ENCODE data around the gene RBPJ. TPM values are rescaled to one million over a fixed set of nuclear protein-coding genes. Genes with fewer than 3 reads are reported as not detected.

The RBPJ gene
- total and polyA plus RNA-seq, 2 donors (not counting 1 experiment from before 2014, with no cell fraction given), result 144 to 253 TPM

DNA sequence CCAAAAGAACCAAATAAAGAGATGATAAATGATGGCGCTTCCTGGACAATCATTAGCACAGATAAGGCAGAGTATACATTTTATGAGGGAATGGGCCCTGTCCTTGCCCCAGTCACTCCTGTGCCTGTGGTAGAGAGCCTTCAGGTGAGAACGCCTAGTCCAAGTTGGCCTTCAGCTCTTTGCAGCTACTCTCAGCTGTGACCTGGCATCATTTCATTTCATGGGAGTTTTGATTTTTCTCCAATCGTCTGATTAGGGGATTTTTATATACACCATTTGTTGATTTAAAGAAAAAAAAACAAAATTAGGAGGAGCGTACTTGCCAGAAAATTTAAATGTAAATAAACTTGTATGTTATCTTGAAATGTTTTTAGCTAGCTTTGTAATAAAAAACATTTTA is 109.1 kb downstream of the RBPJ start:
- Histone ChIP-seq H2AFZ (ENCODE audit: low read length) (no peak overlapping the region), H3K4me1 (ENCODE audit: control insufficient read depth, extremely low read depth, insufficient read depth, low read length) (no peaks in the 10 kb centered on the region), H3K27me3 (ENCODE audit: control insufficient read depth, insufficient read depth, low read length) (no peaks in the 10 kb centered on the region), H3K4me3 (replicated peaks in 1 of 4; ENCODE audit: control extremely low read depth in 1 of 4, insufficient read depth in 1 of 4, low read depth in 3 of 4, low read length in 4 of 4) (no peak overlapping the region), H3K36me3 (ENCODE audit: control insufficient read depth, insufficient read depth, low read length) (peaks cover 7% of the 10 kb centered on the region), H3K4me2 (ENCODE audit: extremely low read depth, insufficient read depth, low read length) (no peak overlapping the region), H4K20me1 (ENCODE audit: control insufficient read depth, extremely low read depth, insufficient read depth, low read length) (no peaks in the 10 kb centered on the region), H3K27ac (ENCODE audit: insufficient read depth, low read length) (no peak overlapping the region), H3K9ac (ENCODE audit: insufficient read depth, low read length) (no peak overlapping the region), H3K79me2 (ENCODE audit: control insufficient read depth, insufficient read depth, low read length) (peaks cover 6% of the 10 kb centered on the region), H3K9me3 (ENCODE audit: control insufficient read depth, insufficient read depth, low read depth, low read length) (no peaks in the 10 kb centered on the region)
- no peak for TF ChIP-seq EZH2 (IDR thresholded peaks at IDR 0.05; ENCODE audit: low read length, missing control alignments)
- TF ChIP-seq, protein P1, sequence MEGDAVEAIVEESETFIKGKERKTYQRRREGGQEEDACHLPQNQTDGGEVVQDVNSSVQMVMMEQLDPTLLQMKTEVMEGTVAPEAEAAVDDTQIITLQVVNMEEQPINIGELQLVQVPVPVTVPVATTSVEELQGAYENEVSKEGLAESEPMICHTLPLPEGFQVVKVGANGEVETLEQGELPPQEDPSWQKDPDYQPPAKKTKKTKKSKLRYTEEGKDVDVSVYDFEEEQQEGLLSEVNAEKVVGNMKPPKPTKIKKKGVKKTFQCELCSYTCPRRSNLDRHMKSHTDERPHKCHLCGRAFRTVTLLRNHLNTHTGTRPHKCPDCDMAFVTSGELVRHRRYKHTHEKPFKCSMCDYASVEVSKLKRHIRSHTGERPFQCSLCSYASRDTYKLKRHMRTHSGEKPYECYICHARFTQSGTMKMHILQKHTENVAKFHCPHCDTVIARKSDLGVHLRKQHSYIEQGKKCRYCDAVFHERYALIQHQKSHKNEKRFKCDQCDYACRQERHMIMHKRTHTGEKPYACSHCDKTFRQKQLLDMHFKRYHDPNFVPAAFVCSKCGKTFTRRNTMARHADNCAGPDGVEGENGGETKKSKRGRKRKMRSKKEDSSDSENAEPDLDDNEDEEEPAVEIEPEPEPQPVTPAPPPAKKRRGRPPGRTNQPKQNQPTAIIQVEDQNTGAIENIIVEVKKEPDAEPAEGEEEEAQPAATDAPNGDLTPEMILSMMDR (conservative IDR thresholded peaks at IDR 0.05 in 1 of 2, IDR thresholded peaks at IDR 0.05 in 1 of 2; ENCODE audit: low read depth in 1 of 2, low read length in 2 of 2), result no peak
- no peak for DNase-seq (ENCODE audit: low read depth in 2 of 2)

DNA sequence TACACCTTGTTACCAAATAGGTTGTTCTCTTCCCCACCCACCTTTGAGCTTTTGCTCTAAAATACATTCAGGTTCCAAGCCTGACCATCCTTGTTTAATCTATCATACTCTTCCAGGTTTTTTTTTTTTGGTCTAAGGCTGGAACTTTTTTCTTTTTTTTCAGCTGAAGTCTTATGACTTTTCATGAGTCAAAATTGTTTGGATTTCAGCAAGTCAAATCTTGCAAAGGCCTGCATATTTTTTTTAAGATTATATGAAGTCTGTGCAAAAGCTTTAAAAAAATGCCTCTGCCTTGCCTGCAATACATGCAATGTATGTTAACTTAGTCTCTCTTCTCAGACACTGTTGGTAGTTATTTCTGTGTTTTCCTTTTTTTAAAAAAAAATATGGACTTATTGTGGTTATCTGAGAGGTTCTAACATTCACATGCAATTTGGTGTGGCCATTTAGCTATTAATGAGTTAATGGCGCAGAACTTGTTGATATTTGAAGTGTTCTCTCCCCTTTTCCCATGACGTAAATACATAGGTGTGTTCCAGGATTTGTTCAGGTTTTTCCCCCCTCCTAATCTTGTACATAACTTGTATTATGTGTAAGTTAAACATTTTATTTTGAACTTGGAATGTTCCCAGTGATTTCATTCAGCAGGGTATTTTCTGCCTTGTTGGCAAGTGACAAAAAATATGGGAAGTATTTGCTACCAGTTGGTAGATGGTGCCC is 110.8 kb downstream of the RBPJ start:
- no peak overlapping the region for H3K4me3 ChIP-seq (replicated peaks in 1 of 4; ENCODE audit: control extremely low read depth in 1 of 4, insufficient read depth in 1 of 4, low read depth in 3 of 4, low read length in 4 of 4)
- peaks cover 4% of the 10 kb centered on the region for H3K79me2 ChIP-seq (ENCODE audit: control insufficient read depth, insufficient read depth, low read length)
- H3K27ac ChIP-seq (ENCODE audit: insufficient read depth, low read length), result no peak overlapping the region
- no peak overlapping the region for H3K4me2 ChIP-seq (ENCODE audit: extremely low read depth, insufficient read depth, low read length)
- TF ChIP-seq EZH2 (IDR thresholded peaks at IDR 0.05; ENCODE audit: low read length, missing control alignments), result no peak
- TF ChIP-seq, protein P1 (conservative IDR thresholded peaks at IDR 0.05 in 1 of 2, IDR thresholded peaks at IDR 0.05 in 1 of 2; ENCODE audit: low read depth in 1 of 2, low read length in 2 of 2), result no peak
- H3K36me3 ChIP-seq (ENCODE audit: control insufficient read depth, insufficient read depth, low read length), result peaks cover 4% of the 10 kb centered on the region
- peak in 1 of 2 donors; percentile 58 for DNase-seq (ENCODE audit: low read depth in 2 of 2)
- H3K4me1 ChIP-seq (ENCODE audit: control insufficient read depth, extremely low read depth, insufficient read depth, low read length), result no peaks in the 10 kb centered on the region
- H3K9ac ChIP-seq (ENCODE audit: insufficient read depth, low read length), result no peak overlapping the region
- no peaks in the 10 kb centered on the region for H3K9me3 ChIP-seq (ENCODE audit: control insufficient read depth, insufficient read depth, low read depth, low read length)
- H2AFZ ChIP-seq (ENCODE audit: low read length), result no peak overlapping the region
- H3K27me3 ChIP-seq (ENCODE audit: control insufficient read depth, insufficient read depth, low read length), result no peaks in the 10 kb centered on the region
- H4K20me1 ChIP-seq (ENCODE audit: control insufficient read depth, extremely low read depth, insufficient read depth, low read length), result no peaks in the 10 kb centered on the region

DNA sequence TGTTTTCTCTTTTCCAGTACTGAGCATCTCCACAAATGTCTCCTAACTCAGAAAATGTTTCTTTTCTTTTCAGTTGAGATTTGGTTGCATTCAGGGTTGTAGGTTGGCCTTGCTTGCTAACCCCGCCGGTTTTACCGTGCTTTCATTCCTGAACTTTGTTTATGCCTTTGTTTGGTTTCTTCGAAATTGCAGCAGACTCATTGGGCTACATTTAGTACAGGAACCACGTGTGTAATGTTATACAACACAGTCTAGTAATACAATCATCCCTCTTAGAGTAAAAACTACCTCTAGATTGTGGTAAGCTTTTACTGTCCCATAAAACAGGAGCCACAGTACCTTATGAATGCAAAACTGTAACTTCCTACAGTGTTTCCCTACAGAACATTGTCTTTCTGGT is 111.6 kb downstream of the RBPJ start:
- H3K9me3 ChIP-seq (ENCODE audit: control insufficient read depth, insufficient read depth, low read depth, low read length), result no peaks in the 10 kb centered on the region
- peak overlapping the region; percentile 13 for H3K9ac ChIP-seq (ENCODE audit: insufficient read depth, low read length)
- DNase-seq (ENCODE audit: low read depth in 2 of 2), result peak in 1 of 2 donors; percentile 34
- H4K20me1 ChIP-seq (ENCODE audit: control insufficient read depth, extremely low read depth, insufficient read depth, low read length), result no peaks in the 10 kb centered on the region
- TF ChIP-seq EZH2 (IDR thresholded peaks at IDR 0.05; ENCODE audit: low read length, missing control alignments), result no peak
- TF ChIP-seq, protein P1 (conservative IDR thresholded peaks at IDR 0.05 in 1 of 2, IDR thresholded peaks at IDR 0.05 in 1 of 2; ENCODE audit: low read depth in 1 of 2, low read length in 2 of 2), result no peak
- H3K79me2 ChIP-seq (ENCODE audit: control insufficient read depth, insufficient read depth, low read length), result no peaks in the 10 kb centered on the region
- H2AFZ ChIP-seq (ENCODE audit: low read length), result no peak overlapping the region
- H3K4me1 ChIP-seq (ENCODE audit: control insufficient read depth, extremely low read depth, insufficient read depth, low read length), result no peaks in the 10 kb centered on the region
- H3K4me3 ChIP-seq (replicated peaks in 1 of 4; ENCODE audit: control extremely low read depth in 1 of 4, insufficient read depth in 1 of 4, low read depth in 3 of 4, low read length in 4 of 4), result no peak overlapping the region
- peaks cover 4% of the 10 kb centered on the region for H3K36me3 ChIP-seq (ENCODE audit: control insufficient read depth, insufficient read depth, low read length)
- no peaks in the 10 kb centered on the region for H3K27me3 ChIP-seq (ENCODE audit: control insufficient read depth, insufficient read depth, low read length)
- H3K27ac ChIP-seq (ENCODE audit: insufficient read depth, low read length), result no peak overlapping the region
- no peak overlapping the region for H3K4me2 ChIP-seq (ENCODE audit: extremely low read depth, insufficient read depth, low read length)
